ENCODE measurements around the gene THAP4.

- no peak for TF ChIP-seq EZH2phosphoT487 (IDR thresholded peaks at IDR 0.05; ENCODE audit: low read length)
- peak; percentile 12; the same call in 1 of the 2 replicates for TF ChIP-seq CTCF (IDR thresholded peaks at IDR 0.05; ENCODE audit: low read length)
- no peak for TF ChIP-seq EZH2 (optimal IDR thresholded peaks at IDR 0.05; ENCODE audit: low read depth, low read length)
Measured at GRCh38 chr2:241598487-241598886, 38.5 kb downstream of the THAP4 start.

All from MM.1S (cell line).